EL (cell line): ENCODE results near the gene RELN.
A peak's percentile ranks its signal among the peaks of the same experiment; 100 is the strongest.

Experiments used
- DNase-seq: peaks from one replicate; pipeline ENCODE4 v3.0.0-alpha.2; 2016

Gene RELN

DNA sequence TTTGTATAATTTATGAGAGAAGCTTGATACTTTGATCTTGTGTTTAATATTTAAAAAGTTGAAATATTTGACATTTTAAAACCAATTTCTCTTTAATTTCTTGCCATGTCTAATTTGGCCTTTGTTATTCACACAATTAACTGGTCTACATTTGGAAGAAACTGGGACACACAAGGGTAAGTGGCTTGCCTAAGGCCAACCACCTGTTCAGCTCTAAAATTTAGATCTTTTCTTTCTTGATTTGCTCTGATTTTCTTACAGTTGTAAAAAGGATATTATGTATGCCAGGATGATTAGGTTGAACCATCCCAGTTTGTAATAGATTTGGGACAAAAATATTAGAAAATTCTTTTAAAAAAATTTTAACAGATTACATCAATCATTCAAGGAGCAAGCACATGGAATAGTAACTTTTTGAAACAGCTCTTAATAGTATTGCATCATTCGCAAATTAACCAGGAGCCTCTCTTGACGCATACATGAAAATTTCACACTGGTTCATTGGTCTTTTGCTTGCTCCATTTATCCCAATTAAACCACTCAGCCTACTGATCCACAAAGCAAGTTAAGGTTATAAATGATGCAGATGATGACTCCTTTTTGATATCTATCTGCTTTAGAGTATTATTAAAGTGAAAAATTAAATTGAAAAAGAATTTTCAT is 321.0 kb downstream of the RELN start:
- DNase-seq: no peak

DNA sequence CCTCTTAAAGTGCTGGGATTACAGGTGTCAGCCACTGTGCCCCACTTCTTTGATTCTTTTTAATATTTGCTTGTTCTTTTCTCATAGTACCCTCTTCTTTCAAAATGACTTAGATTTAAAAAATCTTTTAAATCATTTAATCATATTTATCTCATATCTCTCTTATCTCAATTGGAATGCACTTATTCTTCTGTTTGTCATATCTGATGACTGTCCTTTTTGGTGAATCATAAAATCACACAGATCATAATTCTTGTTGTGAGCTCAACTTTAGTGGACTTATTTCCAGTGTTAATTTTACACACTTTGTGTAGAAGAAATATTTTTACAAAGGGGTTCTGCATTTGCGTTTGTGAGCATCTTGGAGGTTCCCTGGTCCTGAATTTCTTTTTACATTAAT is 323.1 kb downstream of the RELN start:
- DNase-seq: peak; percentile 28

DNA sequence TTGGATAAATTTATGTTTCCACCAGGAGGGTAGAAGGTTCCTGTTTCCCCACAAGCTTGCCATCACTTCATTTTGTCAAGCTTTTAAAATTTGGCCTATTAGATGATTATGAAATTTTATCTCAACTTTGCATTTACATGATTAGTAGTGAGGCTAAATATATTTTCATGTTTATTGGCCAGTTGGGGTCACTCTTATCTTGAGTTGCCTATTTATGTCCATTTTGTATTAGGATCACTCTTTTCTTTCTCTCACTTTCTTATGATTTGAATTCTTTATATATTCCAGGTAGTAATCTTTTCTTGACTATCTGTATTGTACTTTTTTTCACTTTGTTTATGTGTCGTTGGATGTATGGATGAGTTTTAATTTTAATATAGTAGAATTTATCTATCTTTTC is 324.9 kb downstream of the RELN start:
- DNase-seq: no peak

DNA sequence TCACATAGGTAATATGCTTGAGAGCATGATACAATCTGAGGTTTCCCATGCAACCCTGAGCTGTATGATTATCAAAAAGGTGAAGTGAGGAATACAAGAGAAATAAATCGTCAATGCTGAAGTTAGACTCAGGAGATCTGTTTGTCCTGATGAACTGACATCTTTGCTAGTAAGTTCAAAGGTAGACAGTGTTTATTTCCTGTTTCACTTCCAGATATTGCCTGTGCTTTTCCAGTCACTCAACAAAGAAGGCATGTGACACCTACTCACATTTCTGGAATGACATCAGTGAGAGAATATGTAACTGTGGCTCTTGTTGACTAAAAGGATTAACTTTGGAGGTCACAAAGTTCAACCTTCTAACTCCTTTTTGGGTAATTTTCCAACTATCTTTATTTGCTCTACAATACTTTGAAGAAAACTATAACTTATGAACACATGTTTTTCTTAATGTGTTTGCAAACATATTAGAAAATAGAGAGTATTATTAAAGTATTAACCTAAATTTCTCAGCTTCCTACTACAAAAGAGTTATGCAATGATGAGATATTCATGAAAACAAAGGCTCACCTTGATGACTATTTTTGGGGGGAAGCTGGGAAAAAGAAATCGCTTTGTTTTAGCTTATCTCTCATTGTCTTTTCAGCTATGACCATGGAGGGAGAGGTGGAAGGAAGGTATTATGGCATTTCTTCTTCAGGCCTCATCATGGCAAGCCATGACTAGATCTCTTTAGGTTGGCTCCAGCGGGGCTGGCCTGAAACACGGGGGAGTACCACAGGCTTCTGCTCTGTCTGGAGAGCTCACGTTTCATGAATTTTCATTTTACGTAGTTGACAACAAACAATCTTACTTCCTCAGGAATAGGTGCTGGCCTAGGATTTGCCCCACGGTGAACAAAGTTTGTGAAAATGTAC is 328.7 kb downstream of the RELN start:
- DNase-seq: peak; percentile 83

DNA sequence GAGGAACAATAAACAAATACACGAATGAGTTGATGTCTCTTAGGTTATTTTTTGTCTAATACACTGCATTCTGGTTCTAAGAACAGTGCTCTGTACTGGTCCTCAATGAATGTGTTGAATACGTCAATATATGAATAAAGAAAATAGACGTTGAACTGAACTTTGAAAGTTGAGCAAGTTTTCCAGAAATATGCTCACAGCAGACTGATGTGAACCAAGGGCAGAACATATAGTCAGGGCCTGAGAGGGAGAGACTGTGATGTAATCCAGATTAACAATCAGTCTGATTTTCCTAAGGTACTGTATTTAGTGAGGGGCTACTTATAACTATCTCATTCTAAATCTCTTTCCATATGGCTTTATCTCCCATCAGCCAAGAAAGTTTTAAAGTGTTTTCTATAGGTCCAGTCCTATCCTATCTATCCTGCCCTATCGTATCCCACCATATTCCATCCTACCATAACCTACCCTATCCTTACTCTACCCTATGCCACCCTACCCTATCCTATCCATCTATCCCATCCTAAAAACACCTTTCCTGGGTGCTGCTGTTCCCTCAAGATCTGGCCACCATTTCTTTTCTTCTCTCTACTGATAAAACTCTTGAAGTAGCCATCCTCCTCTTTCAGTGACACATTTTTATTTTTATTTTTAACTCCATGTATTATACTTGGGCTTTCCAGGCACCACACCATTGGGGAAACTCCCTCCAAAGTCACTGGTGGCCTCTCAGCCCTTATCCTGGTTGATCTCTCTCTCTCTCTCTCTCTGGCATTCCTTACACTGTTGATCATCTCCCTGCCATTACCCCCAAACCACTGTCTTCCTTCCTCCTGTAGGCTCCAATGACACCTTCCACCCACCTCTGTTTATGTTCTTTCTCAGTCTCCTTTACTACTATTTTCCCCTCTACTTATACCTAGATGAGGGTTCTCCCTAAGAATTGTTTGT is 331.1 kb downstream of the RELN start:
- DNase-seq: peak; percentile 64

DNA sequence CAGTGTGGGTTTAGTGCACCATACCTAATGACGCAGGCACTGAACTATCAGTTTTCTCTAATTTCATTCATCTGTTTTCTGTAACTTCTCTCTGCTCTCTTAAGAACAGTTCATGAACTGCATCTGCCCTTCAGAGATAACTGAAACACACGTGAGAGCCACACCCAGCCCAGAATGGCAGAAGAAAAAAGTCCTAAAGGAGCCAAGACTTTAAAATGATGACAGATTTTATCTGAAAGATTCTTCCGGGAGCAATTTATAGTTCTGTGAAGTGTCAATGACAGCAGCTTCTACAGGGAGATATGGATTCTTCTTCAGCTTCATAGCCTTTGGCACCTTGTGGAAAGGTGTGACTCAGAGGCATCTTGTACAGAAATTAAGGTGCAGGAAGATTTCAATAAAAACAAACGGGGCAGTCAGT is 332.0 kb downstream of the RELN start:
- no peak for DNase-seq

DNA sequence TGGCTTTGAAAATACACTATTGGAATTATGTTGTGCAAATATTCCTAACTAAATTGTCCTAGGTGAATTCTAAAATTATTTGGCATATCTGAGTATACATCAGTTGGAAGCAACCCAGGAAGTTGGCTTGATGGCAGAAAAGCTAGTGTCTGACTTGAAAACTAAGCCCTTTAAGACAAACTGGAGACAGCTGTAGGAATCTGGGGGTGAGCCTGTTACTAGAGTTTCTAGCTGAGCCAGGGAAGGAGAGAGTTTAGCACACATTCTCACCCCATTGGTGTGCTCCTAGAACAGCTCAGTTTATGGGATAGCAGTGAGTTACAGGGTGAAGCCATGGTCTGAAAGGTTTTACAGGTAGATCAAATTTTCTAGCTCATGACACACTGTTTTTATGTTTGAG is 333.2 kb downstream of the RELN start:
- no peak for DNase-seq

DNA sequence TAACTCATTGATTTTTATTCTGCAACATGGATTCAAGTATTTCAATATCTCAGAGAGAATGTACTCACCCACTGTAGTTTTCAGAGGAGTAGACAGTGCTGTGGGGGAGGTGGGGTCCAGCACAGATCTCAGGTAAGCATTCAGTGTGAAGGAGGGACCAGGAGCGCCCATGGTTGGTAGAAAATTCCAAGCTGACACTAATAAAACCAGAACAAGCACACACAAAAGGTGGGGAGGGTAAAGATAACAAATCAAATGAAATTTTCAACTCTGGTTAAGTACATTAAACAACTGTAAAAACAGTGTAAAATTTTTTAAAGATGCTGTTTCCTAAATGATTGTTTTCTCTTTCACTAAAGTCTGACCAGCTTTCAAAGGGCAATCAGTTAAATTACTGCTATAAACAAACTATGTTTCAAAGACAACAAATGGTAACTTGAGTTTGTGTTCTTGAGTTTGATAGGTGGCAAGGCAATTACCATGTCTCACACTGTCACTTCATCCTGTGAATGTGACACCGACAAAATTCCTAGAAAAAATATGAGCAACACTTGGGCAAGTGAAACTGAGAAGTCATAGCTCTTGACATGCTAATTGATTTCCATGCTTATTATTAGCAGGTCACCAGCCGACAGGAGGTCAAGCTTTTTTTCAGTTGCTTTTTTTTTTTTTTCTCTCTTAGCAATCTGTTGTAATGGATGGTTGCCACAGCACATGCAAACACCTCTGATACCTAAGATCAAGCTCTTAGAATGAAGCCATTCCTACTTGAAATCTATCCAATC is 337.7 kb downstream of the RELN start:
- DNase-seq: no peak

DNA sequence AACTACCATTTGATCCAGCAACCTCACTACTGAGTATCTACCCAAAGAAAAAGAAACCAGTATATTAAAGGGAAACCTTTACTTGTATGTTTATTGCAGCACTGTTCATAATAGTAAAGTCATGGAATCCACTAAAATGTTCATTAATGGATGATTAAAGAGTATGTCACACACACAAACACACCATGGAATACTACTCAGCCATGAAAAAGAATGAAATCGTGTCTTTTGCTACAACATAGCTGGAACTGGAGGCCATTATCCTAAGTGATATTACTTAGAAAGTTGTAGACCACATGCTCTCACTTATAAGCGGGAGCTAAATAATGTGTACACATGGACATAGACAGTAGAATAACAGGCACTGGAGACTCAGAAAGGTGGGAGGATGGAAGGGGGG is 340.4 kb downstream of the RELN start:
- no peak for DNase-seq

DNA sequence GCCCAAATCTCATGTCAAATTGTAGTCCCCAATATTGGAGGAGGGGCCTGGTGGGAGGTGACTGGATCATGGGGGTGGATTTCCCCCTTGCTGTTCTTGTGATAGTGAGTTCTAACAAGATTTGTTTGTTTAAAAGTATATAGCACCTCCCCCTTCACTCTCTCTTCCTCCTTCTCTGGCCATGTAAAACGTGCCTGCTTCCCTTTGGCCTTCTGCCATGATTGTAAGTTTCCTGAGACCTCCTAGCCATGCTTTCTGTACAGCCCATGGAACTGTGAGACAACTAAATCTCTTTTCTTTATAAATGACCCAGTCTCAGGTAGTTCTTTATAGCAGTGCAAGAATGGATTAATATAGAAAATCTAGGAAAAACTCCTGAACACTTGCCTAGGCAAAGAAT is 341.3 kb downstream of the RELN start:
- no peak for DNase-seq

DNA sequence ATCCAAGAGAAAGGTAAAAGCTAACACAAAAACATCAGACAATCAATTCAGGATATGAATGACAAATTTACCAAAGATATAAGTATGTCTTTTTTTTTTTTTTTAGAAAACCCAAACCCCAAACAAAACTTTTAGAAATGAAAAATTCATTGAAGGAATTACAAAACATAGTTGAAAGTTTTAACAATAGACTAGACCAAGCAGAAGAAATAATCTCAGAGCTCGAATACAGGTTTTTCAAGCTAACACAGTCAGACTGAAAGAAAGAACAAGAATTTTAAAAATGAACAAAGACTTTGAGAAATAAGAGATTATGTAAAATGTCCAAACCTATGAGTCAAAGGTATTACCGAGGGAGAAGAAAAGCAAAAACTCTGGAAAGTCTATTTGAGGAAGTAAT is 345.1 kb downstream of the RELN start:
- DNase-seq: no peak

DNA sequence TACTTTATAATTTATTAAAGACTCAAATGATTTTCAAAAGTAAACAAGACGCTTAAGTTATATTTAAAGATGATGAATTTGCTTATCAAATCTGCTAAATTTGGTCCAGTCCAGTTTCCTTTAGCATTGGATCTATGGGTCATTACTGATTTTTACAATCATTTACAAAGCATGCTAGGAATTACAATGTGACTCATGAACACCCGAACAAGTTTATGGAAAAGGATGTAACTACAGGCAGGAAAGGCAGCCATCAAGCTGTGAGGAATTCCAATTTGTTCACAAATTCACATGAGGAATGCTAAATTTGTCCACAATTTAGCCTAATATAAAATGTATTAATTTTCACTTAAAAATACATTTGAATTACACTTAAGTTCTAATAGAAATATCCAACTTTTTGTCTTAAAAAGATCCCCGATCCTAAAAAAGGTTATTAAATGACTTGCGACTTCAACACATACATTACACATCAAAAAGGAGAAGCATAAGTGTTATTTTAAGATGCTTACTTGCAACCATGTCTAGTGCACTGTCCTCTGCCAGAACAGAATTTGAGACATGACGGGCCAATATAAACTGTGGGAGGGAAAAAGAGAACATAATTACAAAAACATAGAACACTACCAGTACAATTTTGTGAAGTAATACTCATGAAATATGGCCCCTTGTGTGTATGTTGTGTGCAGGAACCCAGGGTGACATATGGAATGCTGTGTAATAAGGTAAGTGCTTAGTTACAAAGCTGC is 349.3 kb downstream of the RELN start:
- peak; percentile 87 for DNase-seq

DNA sequence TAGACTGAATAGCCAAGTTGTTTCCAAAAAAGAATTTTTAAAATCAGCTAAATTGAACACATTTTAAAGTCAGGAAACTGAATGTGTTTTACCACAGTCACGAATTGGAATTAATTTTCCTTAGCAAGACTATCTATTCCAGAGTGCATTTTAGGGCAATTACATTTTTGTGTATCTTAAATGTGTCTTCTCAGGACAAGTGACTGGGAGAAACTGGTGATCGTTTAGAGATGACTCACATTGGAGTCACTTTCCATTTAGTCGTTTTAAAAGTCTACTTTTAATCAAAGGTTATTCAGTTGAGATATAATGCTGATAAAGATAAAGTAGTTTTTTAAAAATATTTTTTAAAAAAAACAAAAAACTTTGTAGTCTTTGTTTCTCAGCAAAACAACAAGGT is 351.7 kb downstream of the RELN start:
- DNase-seq: peak; percentile 67

DNA sequence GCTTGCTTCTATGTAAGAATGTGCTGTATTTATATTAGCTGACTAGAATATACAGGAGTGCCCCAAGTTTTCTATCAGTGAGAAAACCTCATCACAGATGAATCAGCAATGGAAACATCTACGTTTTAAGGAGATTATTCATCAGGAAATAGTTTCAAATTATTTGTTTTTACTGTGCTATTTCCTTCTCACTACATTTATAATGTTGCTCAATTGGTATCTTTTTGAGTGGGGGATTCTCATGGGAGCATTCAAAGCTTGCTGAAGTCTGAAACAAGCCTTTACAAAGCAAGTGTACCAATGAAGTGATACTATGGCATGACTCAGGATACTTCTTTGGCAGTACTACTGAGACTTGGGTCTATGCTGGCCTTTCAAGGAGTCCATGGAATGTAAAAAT is 352.4 kb downstream of the RELN start:
- DNase-seq: peak; percentile 91

DNA sequence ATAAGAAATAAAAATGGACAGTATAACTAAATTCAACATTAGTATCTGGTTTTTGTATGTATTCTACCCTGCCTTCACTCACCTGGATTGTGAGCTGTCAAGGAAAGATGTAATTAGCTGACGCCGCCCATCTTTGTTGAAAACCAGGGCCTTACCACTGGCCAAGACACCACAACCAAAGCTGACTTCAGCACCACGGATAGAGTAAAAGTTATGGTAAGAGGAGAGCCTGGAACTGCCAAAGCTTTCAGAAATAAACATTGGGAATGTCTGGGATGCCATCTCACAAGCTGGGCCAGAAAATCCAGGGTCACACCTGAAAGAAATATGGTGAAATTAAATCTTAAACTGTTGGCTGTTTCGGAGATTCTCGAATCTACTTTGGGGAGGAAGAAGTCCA is 353.3 kb downstream of the RELN start:
- peak; percentile 44 for DNase-seq

DNA sequence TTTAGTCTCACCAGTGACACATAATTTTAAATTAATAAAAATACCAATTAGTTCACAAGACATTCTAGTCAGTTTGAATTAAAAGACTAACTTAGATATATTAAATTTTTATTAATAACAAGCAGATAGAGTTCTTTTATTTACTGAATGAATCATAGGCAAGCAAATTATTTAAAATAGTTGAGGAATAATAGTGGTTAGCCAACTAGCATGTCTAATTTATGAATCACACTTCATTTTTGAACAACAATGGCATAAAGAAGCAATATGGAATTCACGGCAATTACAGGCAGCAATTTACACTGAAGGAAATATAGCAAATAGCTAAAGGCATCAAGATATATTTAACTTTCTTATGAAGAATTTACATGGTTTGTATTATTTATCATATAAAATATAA is 356.5 kb downstream of the RELN start:
- peak; percentile 68 for DNase-seq

DNA sequence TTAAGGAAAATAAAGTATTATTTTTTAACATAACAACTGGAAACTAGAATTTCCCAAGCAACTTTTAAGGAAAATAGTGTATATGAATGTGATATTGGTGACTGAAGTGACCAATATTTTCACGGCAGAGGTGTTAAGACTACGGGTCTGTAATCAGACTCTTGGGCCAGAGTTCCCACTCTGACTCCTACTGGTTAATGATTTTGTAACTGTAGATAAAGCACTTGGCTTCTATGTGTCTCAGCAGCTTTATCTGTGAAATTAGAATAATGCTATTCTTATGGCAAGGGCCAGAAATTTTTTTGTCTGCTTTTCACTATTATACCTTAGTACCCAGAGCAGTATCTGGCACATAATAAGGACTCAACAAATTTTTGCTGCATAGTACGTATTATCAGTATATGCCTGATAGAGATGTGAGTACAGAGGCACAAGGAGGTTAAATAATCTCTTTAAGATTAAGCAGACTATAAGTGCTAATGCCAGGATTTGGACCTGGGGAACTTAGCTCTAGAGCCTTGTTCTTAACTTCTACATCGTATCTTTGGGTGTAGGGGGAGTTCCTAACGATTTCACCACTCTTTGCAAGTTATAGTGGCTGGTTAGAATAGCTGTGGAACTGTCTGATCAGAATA is 357.3 kb downstream of the RELN start:
- no peak for DNase-seq

DNA sequence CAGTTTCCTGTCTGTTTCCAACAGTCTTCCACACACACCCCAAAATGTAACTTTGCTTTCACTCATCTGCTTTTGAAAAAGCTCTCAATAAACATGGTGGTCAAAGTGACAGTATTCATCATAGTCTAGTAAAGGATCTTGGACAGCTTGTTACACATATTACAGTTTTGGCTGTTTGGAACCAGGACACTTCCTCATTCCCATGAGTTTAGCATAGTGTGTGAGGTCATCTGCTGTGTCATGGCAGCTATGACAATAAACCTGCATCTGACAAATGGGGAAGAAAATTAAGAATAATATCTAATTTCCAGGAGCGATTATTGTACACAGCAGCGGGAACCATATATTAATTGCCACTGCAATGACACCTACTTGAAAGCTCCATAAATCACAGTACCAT is 359.1 kb downstream of the RELN start:
- DNase-seq: peak; percentile 50

DNA sequence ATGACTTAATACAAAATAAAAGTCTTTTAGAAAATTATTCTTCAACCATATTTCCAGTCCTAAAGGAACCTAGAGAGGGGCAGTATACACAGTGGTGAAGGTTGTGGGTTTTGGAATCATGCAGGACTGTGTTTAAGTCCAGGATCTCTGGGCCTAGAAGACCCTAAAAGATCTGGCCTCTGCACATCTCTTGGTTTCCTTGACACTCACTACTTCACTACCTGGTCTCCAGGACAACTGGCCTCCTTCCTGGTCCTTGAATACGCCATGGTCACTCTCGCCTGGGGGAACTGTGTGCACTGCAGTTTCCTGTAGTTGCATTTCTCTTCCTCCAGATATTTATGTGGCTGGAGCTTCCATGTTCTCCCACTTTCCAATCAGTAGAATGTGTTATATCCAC is 360.7 kb downstream of the RELN start:
- DNase-seq: no peak

DNA sequence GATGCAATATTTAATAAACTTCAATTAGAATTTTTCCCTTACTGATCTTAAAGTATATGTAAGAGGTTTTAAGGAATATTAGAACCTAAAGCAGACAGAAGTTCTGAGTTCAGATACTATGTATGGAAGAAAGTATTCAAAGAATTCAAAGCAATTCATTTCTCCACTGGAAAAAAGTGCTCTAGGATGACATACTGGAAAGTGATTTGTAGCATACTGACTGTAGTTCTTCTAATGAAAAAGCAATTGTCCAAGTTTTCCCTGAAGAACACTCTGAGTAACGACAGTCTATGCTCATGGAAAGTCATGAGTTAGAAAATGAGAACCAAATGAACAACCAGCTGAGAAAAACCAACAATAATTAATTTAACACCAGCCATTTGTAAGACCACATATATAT is 362.7 kb downstream of the RELN start:
- peak; percentile 28 for DNase-seq

DNA sequence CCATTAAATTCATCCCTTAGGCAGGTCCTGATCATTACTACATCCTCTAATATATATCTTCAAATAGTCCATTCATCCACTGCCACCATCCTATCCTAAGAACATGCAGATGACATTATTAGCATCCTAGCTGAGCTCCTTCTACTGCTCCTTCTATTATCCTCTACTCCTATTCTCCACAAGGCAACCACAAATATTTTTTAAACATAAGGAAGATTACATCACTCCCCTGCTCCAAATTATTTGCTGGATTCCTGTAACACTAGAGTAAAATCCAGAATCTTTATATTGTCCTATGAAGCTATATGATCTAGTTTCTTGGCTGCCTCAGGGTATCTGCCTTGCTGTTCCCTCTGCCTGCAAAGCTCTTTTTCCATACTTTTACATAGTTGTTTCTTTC is 367.2 kb downstream of the RELN start:
- peak; percentile 28 for DNase-seq
